DOHH2 (cell line): ENCODE measurements around the gene SUB1.
A peak's percentile ranks its signal among the peaks of the same experiment; 100 is the strongest.
"Not testable (repeated sequence)": the region's sequence is repeated elsewhere in the genome, so short reads cannot be mapped to it uniquely, and the experiment has no call there.

Experiments used
- H3F3A ChIP-seq: fragments of 200-600 bp; sonication (generic), shearing (Covaris generic); 2 replicates; pipeline ENCODE4 v1.6.0; 2016; ENCODE audit warnings: antibody characterized with exemption, mild to moderate bottlenecking; ENCODE audit not compliant: control insufficient read depth, insufficient read depth
- H3K27ac ChIP-seq: fragments of 200-600 bp; sonication (generic); 2 replicates; pipeline ENCODE4 v1.5.1; 2014; ENCODE audit warnings: low read depth, mild to moderate bottlenecking, low read length, moderate library complexity
- H3K27me3 ChIP-seq: fragments of 200-600 bp; sonication (generic); 2 replicates; pipeline ENCODE4 v1.6.1; 2014; ENCODE audit warnings: mild to moderate bottlenecking, low read length, mixed read lengths; ENCODE audit not compliant: control insufficient read depth
- H3K36me3 ChIP-seq: fragments of 200-600 bp; sonication (generic); 2 replicates; pipeline ENCODE4 v1.6.1; 2014; ENCODE audit warnings: mild to moderate bottlenecking, low read length, moderate library complexity, mixed read lengths; ENCODE audit not compliant: control insufficient read depth
- H3K4me1 ChIP-seq: fragments of 200-600 bp; sonication (generic); 2 replicates; pipeline ENCODE4 v1.6.1; 2014; ENCODE audit warnings: mild to moderate bottlenecking, low read length, mixed read lengths; ENCODE audit not compliant: control insufficient read depth
- H3K4me2 ChIP-seq: fragments of 200-600 bp; sonication (generic); 2 replicates; pipeline ENCODE4 v1.6.0; 2014; ENCODE audit warnings: mild to moderate bottlenecking, low read length, moderate library complexity
- H3K4me3 ChIP-seq: fragments of 200-600 bp; sonication (generic); 2 replicates; pipeline ENCODE4 v1.5.1; 2014; ENCODE audit warnings: mild to moderate bottlenecking, low read length, mixed read lengths
- H3K79me2 ChIP-seq: fragments of 200-600 bp; sonication (generic); 2 replicates; pipeline ENCODE4 v1.6.1; 2014; ENCODE audit warnings: mild to moderate bottlenecking, low read length, mixed read lengths; ENCODE audit not compliant: control insufficient read depth
- H3K9me2 ChIP-seq: fragments of 200-600 bp; sonication (generic); replicated peaks from 2 replicates; pipeline ENCODE4 v1.6.1; 2014; ENCODE audit warnings: mild to moderate bottlenecking, low read length, mixed read lengths; ENCODE audit not compliant: control insufficient read depth
- H3K9me3 ChIP-seq: fragments of 200-600 bp; sonication (generic); 2 replicates; pipeline ENCODE4 v1.6.1; 2014; ENCODE audit warnings: antibody characterized with exemption, low read length, mixed read lengths; ENCODE audit not compliant: control insufficient read depth, insufficient read depth
- H4K20me1 ChIP-seq: fragments of 200-600 bp; sonication (generic); 2 replicates; pipeline ENCODE4 v1.6.0; 2014; ENCODE audit warnings: low read depth, mild to moderate bottlenecking, antibody characterized with exemption, low read length, moderate library complexity; ENCODE audit not compliant: control insufficient read depth, insufficient read depth
- EZH2phosphoT487 ChIP-seq: fragments of 200-600 bp; sonication (generic); IDR thresholded peaks from 2 replicates; pipeline ENCODE4 v1.6.1; 2017; ENCODE audit warnings: borderline replicate concordance, mild to moderate bottlenecking, antibody characterized with exemption, low read length, moderate library complexity, mixed read lengths
- TF ChIP-seq, protein P1 (sequence below): fragments of 200-600 bp; sonication (generic); IDR thresholded peaks from one replicate; pipeline ENCODE4 v1.5.1; 2014; ENCODE audit warnings: antibody characterized with exemption, mild to moderate bottlenecking, low read depth, low read length; ENCODE audit not compliant: poor library complexity, severe bottlenecking

The SUB1 gene

GRCh38 chr5:32585446-32586275 lies at the start of gene SUB1:
Gene SUB1 (plus strand): TSS chr5:32585557. CDS start chr5:32588513, 2,956 bp downstream.
- Histone ChIP-seq H3F3A (peaks cover 19% of the 10 kb centered on the region), H3K4me3 (peak within 1 kb of the TSS; percentile 92), H3K79me2 (peaks cover 21% of the 10 kb centered on the region), H3K9me2 (no peaks in the 10 kb centered on the region), H3K36me3 (peaks cover 5% of the 10 kb centered on the region), H3K9me3 (no peaks in the 10 kb centered on the region), H3K4me2 (peak within 1 kb of the TSS; percentile 85), H3K27me3 (peaks cover 37% of the 10 kb centered on the region), H3K4me1 (peaks cover 44% of the 10 kb centered on the region), H4K20me1 (peaks cover 34% of the 10 kb centered on the region), H3K27ac (peak within 1 kb of the TSS; percentile 60)
- TF ChIP-seq, protein P1, sequence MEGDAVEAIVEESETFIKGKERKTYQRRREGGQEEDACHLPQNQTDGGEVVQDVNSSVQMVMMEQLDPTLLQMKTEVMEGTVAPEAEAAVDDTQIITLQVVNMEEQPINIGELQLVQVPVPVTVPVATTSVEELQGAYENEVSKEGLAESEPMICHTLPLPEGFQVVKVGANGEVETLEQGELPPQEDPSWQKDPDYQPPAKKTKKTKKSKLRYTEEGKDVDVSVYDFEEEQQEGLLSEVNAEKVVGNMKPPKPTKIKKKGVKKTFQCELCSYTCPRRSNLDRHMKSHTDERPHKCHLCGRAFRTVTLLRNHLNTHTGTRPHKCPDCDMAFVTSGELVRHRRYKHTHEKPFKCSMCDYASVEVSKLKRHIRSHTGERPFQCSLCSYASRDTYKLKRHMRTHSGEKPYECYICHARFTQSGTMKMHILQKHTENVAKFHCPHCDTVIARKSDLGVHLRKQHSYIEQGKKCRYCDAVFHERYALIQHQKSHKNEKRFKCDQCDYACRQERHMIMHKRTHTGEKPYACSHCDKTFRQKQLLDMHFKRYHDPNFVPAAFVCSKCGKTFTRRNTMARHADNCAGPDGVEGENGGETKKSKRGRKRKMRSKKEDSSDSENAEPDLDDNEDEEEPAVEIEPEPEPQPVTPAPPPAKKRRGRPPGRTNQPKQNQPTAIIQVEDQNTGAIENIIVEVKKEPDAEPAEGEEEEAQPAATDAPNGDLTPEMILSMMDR, result peak; percentile 33
- no peak for TF ChIP-seq EZH2phosphoT487

DNA sequence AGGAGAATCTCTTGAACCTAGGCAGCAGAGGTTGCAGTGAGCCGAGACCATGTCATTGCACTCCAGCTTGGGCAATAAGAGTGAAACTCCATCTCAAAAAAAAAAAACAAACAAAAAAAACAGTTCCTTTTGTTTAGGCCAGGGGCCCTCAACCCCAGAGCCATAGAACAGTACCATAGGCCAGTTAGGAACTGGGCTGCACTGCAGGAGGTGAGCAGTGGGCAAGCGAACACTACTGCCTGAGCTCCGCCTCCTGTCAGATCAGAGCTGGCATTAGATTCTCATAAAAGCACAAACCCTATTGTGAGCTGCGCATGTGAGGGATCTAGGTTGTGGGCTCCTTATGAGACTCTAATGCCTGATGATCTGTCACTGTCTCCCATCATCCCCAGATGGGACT lies 49.1 kb upstream of the SUB1 start:
- Histone ChIP-seq H3K4me3 (no peak overlapping the region), H3K79me2 (no peaks in the 10 kb centered on the region), H3K9me2 (no peaks in the 10 kb centered on the region), H3K36me3 (no peaks in the 10 kb centered on the region), H3K27me3 (peaks cover 33% of the 10 kb centered on the region), H4K20me1 (no peaks in the 10 kb centered on the region), H3K4me1 (peaks cover 34% of the 10 kb centered on the region), H3K9me3 (no peaks in the 10 kb centered on the region), H3K4me2 (no peak overlapping the region), H3K27ac (no peak overlapping the region), H3F3A (no peaks in the 10 kb centered on the region)
- TF ChIP-seq, protein P1, result no peak
- no peak for TF ChIP-seq EZH2phosphoT487

DNA sequence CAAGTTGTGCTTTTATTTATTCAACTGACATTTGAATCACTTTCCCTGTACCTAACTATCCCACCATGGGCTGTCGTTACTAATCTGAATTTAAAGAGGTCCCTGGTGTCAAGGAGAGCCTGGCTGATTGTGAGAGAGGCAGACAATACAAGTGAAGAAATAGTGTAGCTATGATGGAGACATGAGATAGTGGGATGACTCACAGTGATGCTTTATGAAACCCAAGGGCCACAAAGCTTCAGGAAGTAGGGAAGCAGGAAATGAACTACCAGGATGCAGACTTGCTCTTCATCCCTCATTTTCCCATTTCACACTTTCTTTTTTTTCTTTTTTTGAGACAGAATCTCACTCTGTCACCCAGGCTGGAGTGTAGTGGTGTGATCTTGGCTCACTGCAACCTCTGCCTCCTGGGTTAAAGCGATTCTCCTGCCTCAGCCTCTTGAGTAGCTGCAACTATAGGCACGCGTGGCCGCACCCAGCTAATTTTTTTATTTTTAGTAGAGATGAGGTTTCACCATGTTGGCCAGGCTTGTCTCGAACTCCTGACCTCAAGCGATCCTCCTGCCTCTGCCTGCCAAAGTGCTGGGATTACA lies 47.8 kb upstream of the SUB1 start:
- H3K36me3 ChIP-seq, H3K4me2 ChIP-seq, H4K20me1 ChIP-seq, H3K27ac ChIP-seq, H3K9me2 ChIP-seq, H3K9me3 ChIP-seq, H3F3A ChIP-seq, H3K4me3 ChIP-seq, H3K79me2 ChIP-seq: not testable (repeated sequence)
- H3K4me1 ChIP-seq, result peaks cover 24% of the 10 kb centered on the region
- H3K27me3 ChIP-seq, result peaks cover 22% of the 10 kb centered on the region

- H3K9me2 ChIP-seq, result no peaks in the 10 kb centered on the region
- TF ChIP-seq, protein P1, result no peak
- no peak for TF ChIP-seq EZH2phosphoT487
- no peak overlapping the region for H3K4me3 ChIP-seq
- H3K27ac ChIP-seq, result no peak overlapping the region
- H3K36me3 ChIP-seq, result no peaks in the 10 kb centered on the region
- H4K20me1 ChIP-seq, result no peaks in the 10 kb centered on the region
- H3K27me3 ChIP-seq, result peaks cover 17% of the 10 kb centered on the region
- H3K4me2 ChIP-seq, result peak overlapping the region; percentile 29; the same call in 1 of the 2 replicates
- no peaks in the 10 kb centered on the region for H3F3A ChIP-seq
- no peaks in the 10 kb centered on the region for H3K9me3 ChIP-seq
- no peaks in the 10 kb centered on the region for H3K79me2 ChIP-seq
- H3K4me1 ChIP-seq, result peaks cover 24% of the 10 kb centered on the region
Measured at GRCh38 chr5:32538031-32538547, 47.3 kb upstream of the SUB1 start.
